ENCODE results near the gene NIP7. TPM values are rescaled to one million over a fixed set of nuclear protein-coding genes. Genes with fewer than 3 reads are reported as not detected.
A peak's percentile ranks its signal among the peaks of the same experiment; 100 is the strongest.

NIP7 gene
- total and polyA plus RNA-seq, 9 of the 15 experiments (the other 6 are each of a cell fraction or from before 2014, with no cell fraction given) = 28.9 to 85.5 (median 72.5) TPM

GRCh38 chr16:69330286-69331109 lies 9.1 kb upstream of the NIP7 start, which contains the start of gene PDF (continued):
- TF ChIP-seq SETDB1 (IDR thresholded peaks at IDR 0.05; ENCODE audit: low read length) = peak; percentile 78
- TF ChIP-seq TAF15 (IDR thresholded peaks at IDR 0.05; ENCODE audit: low read depth, low read length) = no peak
- TF ChIP-seq DNMT1 (IDR thresholded peaks at IDR 0.05) = no peak
- no peak for TF ChIP-seq LARP7 (IDR thresholded peaks at IDR 0.05)
- no peak for TF ChIP-seq TRIM24 (IDR thresholded peaks at IDR 0.05)
- no peak for TF ChIP-seq PRMT5 (CRISPR knock-in tag; IDR thresholded peaks at IDR 0.05)
- TF ChIP-seq SIRT6 (IDR thresholded peaks at IDR 0.05; ENCODE audit: low read depth, low read length) = no peak
- no peak for TF ChIP-seq JUN (IDR thresholded peaks at IDR 0.05; ENCODE audit: borderline replicate concordance, low read depth, low read length)
- TF ChIP-seq JUN (CRISPR knock-in tag; IDR thresholded peaks at IDR 0.05; ENCODE audit: borderline replicate concordance) = 0 out of 2 replicates have a peak, but pooled peaks have one; percentile 44
- 0 out of 2 replicates have a peak, but pooled peaks have one; percentile 53 for TF ChIP-seq ZBED1 (IDR thresholded peaks at IDR 0.05)
- TF ChIP-seq PHB (CRISPR knock-in tag; IDR thresholded peaks at IDR 0.05) = 0 out of 2 replicates have a peak, but pooled peaks have one; percentile 56
- no peak for TF ChIP-seq CBFA2T3 (IDR thresholded peaks at IDR 0.05)
- TF ChIP-seq FOXP1 (CRISPR knock-in tag; IDR thresholded peaks at IDR 0.05) = no peak
- peak; percentile 91 for TF ChIP-seq HMGN3 (IDR thresholded peaks at IDR 0.05; ENCODE audit: borderline replicate concordance, extremely low read depth, insufficient read length, low read depth, low read length)
- TF ChIP-seq MAFK (IDR thresholded peaks at IDR 0.05; ENCODE audit: low read length) = no peak
- TF ChIP-seq MTA2 (IDR thresholded peaks at IDR 0.05; ENCODE audit: low read depth) = no peak
- TF ChIP-seq ZNF76 (CRISPR knock-in tag; IDR thresholded peaks at IDR 0.05; ENCODE audit: borderline replicate concordance) = no peak
- no peak for TF ChIP-seq RAD51 (IDR thresholded peaks at IDR 0.05; ENCODE audit: borderline replicate concordance, low read depth)
- no peak for TF ChIP-seq CBX5 (IDR thresholded peaks at IDR 0.05; ENCODE audit: borderline replicate concordance, low read depth)
- TF ChIP-seq ZBTB40 (IDR thresholded peaks at IDR 0.05) = peak; percentile 85
- no peak for TF ChIP-seq ZBTB40 (CRISPR knock-in tag; IDR thresholded peaks at IDR 0.05)
- TF ChIP-seq CBX2 (IDR thresholded peaks at IDR 0.05; ENCODE audit: insufficient read depth, low read length, poor library complexity, severe bottlenecking) = no peak
- TF ChIP-seq FIP1L1 (IDR thresholded peaks at IDR 0.05; ENCODE audit: low read depth, low read length, poor library complexity, severe bottlenecking) = peak; percentile 91

Data from K562 (cell line).